ENCODE data around the gene IL17A. TPM values are rescaled to one million over a fixed set of nuclear protein-coding genes. Genes with fewer than 3 reads are reported as not detected.

Gene IL17A
- total and polyA plus RNA-seq, 2 donors (not counting 3 experiments of a cell fraction or from before 2014, with no cell fraction given), result not detected

DNA sequence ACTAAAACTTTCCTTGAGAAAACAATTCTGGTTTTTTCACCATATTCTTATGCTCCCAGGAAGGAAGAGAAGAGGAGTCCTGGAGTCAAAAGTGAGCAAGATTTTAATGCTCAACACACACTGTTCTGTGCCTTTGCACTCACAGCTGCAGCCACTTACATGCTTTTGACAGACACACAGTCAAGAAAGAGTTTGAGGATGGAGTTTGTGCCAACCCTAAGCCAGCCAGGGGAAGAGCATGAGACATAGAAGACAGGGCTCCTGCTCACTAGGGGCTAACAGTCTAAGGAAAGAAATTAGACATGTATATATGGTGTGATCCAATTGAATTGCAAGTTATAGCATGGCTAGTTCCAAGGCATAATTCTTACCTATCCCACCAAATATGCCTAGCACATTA lies 37.1 kb upstream of the IL17A start:
- Histone ChIP-seq H3K4me2 (ENCODE audit: insufficient read depth, low read length) (no peak overlapping the region), H3K36me3 (ENCODE audit: control insufficient read depth in 2 of 2, extremely low read depth in 1 of 2, insufficient read depth in 2 of 2, low read length in 2 of 2) (no peaks in the 10 kb centered on the region), H3K27me3 (ENCODE audit: control insufficient read depth in 2 of 2, insufficient read depth in 2 of 2, low read length in 2 of 2) (peaks cover 0 to 5% of the 10 kb centered on the region in 2 experiments), H3K4me1 (ENCODE audit: control insufficient read depth, extremely low read depth, insufficient read depth, low read length) (no peaks in the 10 kb centered on the region), H3K9ac (replicated peaks; ENCODE audit: extremely low read depth, insufficient read depth, low read length) (no peak overlapping the region), H3K27ac (ENCODE audit: insufficient read depth, low read depth, low read length) (no peak overlapping the region), H4K20me1 (replicated peaks; ENCODE audit: control insufficient read depth, extremely low read depth, insufficient read depth, low read length) (no peaks in the 10 kb centered on the region), H3K9me1 (replicated peaks; ENCODE audit: control insufficient read depth, extremely low read depth, insufficient read depth, low read length) (no peaks in the 10 kb centered on the region), H3K4me3 (replicated peaks in 1 of 3; ENCODE audit: insufficient read depth in 1 of 3, low read depth in 1 of 3, low read length in 3 of 3) (no peak overlapping the region), H2AFZ (ENCODE audit: low read depth, low read length) (no peak overlapping the region), H3K9me3 (replicated peaks; ENCODE audit: control insufficient read depth, insufficient read depth, low read length) (no peaks in the 10 kb centered on the region), H3K79me2 (ENCODE audit: control insufficient read depth, insufficient read depth, low read length) (no peaks in the 10 kb centered on the region)
- intact Hi-C loops (cut with micrococcal nuclease) (no loop called here), dilution Hi-C loops (cut with MboI; ENCODE audit: extremely low pct_ligation_motif_present, low sequenced_read_pairs) (no loop called here)
- no TSS peak for BruUV-seq (replicated peaks)
- ChIA-PET CTCF (no interaction called here), POLR2A (no interaction called here)
- FAIRE-seq, result no peak
- no peak for DNase-seq (ENCODE audit: low read depth, low spot score)
- TF ChIP-seq JUN (IDR thresholded peaks at IDR 0.05; ENCODE audit: borderline replicate concordance, insufficient read depth, insufficient read length, low read depth), result no peak
- no peak for TF ChIP-seq GATA2 (IDR thresholded peaks at IDR 0.05; ENCODE audit: insufficient read depth, insufficient read length, low read depth, low read length)
- no peak for TF ChIP-seq MYC (IDR thresholded peaks at IDR 0.05; ENCODE audit: low read depth, low read length)
- TF ChIP-seq, protein P1, sequence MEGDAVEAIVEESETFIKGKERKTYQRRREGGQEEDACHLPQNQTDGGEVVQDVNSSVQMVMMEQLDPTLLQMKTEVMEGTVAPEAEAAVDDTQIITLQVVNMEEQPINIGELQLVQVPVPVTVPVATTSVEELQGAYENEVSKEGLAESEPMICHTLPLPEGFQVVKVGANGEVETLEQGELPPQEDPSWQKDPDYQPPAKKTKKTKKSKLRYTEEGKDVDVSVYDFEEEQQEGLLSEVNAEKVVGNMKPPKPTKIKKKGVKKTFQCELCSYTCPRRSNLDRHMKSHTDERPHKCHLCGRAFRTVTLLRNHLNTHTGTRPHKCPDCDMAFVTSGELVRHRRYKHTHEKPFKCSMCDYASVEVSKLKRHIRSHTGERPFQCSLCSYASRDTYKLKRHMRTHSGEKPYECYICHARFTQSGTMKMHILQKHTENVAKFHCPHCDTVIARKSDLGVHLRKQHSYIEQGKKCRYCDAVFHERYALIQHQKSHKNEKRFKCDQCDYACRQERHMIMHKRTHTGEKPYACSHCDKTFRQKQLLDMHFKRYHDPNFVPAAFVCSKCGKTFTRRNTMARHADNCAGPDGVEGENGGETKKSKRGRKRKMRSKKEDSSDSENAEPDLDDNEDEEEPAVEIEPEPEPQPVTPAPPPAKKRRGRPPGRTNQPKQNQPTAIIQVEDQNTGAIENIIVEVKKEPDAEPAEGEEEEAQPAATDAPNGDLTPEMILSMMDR (IDR thresholded peaks at IDR 0.05; ENCODE audit: extremely low read depth in 1 of 2, insufficient read depth in 1 of 2, low read depth in 1 of 2, low read length in 2 of 2), result no peak

DNA sequence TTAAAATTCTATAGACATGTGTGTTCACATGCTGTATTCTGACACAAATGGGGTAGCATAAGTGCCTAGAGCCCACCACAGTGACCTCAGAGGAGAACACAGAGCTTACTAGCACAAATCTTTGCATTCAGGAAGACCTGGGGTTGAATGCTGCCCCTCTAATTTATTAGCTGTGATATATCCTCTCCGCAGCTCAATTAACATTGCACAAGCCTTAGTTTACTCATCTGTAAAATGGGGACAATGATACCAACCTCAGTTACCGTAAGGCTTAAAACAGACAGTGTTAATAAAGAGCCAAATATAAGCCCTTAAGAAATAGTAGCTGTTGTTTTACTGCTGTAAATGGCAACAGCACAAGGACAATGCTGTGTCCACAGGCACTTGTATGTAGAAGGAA lies 36.2 kb upstream of the IL17A start:
- no TSS peak for BruUV-seq (replicated peaks)
- Histone ChIP-seq H3K4me3 (replicated peaks in 1 of 3; ENCODE audit: insufficient read depth in 1 of 3, low read depth in 1 of 3, low read length in 3 of 3) (no peak overlapping the region), H3K27ac (ENCODE audit: insufficient read depth, low read depth, low read length) (no peak overlapping the region), H3K9me1 (replicated peaks; ENCODE audit: control insufficient read depth, extremely low read depth, insufficient read depth, low read length) (no peaks in the 10 kb centered on the region), H3K27me3 (ENCODE audit: control insufficient read depth in 2 of 2, insufficient read depth in 2 of 2, low read length in 2 of 2) (peaks cover 0 to 5% of the 10 kb centered on the region in 2 experiments), H2AFZ (ENCODE audit: low read depth, low read length) (no peak overlapping the region), H3K9ac (replicated peaks; ENCODE audit: extremely low read depth, insufficient read depth, low read length) (no peak overlapping the region), H3K79me2 (ENCODE audit: control insufficient read depth, insufficient read depth, low read length) (no peaks in the 10 kb centered on the region), H3K4me2 (ENCODE audit: insufficient read depth, low read length) (no peak overlapping the region), H4K20me1 (replicated peaks; ENCODE audit: control insufficient read depth, extremely low read depth, insufficient read depth, low read length) (no peaks in the 10 kb centered on the region), H3K36me3 (ENCODE audit: control insufficient read depth in 2 of 2, extremely low read depth in 1 of 2, insufficient read depth in 2 of 2, low read length in 2 of 2) (no peaks in the 10 kb centered on the region), H3K9me3 (replicated peaks; ENCODE audit: control insufficient read depth, insufficient read depth, low read length) (no peaks in the 10 kb centered on the region), H3K4me1 (ENCODE audit: control insufficient read depth, extremely low read depth, insufficient read depth, low read length) (no peaks in the 10 kb centered on the region)
- FAIRE-seq (no peak), DNase-seq (ENCODE audit: low read depth, low spot score) (no peak)
- POLR2A ChIA-PET, result no interaction called here
- TF ChIP-seq EZH2 (IDR thresholded peaks at IDR 0.05; ENCODE audit: borderline replicate concordance, low read depth, low read length, severe bottlenecking), result no peak
- TF ChIP-seq FOS (IDR thresholded peaks at IDR 0.05; ENCODE audit: borderline replicate concordance, insufficient read depth, low read length), result no peak
- TF ChIP-seq, protein P2, sequence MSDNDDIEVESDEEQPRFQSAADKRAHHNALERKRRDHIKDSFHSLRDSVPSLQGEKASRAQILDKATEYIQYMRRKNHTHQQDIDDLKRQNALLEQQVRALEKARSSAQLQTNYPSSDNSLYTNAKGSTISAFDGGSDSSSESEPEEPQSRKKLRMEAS (IDR thresholded peaks at IDR 0.05; ENCODE audit: insufficient read depth, insufficient read length), result no peak
- TF ChIP-seq POLR2AphosphoS5 (IDR thresholded peaks at IDR 0.05; ENCODE audit: insufficient read depth, low read depth, low read length), result no peak
- TF ChIP-seq, protein P1 (IDR thresholded peaks at IDR 0.05; ENCODE audit: extremely low read depth in 1 of 2, insufficient read depth in 1 of 2, low read depth in 1 of 2, low read length in 2 of 2), result no peak
- TF ChIP-seq GATA2 (IDR thresholded peaks at IDR 0.05; ENCODE audit: insufficient read depth, insufficient read length, low read depth, low read length), result no peak
- TF ChIP-seq MYC (IDR thresholded peaks at IDR 0.05; ENCODE audit: low read depth, low read length), result no peak
- TF ChIP-seq JUN (IDR thresholded peaks at IDR 0.05; ENCODE audit: borderline replicate concordance, insufficient read depth, insufficient read length, low read depth), result no peak
- TF ChIP-seq POLR2A (IDR thresholded peaks at IDR 0.05; ENCODE audit: low read depth, low read length), result no peak
- intact Hi-C loops (cut with micrococcal nuclease), result no loop called here
- CTCF ChIA-PET, result no interaction called here
- dilution Hi-C loops (cut with MboI; ENCODE audit: extremely low pct_ligation_motif_present, low sequenced_read_pairs), result no loop called here

Data from endothelial cell of umbilical vein (primary cell).